Measurements from ENCODE around the gene TBL1X.
A peak's percentile ranks its signal among the peaks of the same experiment; 100 is the strongest.

TBL1X gene

DNA sequence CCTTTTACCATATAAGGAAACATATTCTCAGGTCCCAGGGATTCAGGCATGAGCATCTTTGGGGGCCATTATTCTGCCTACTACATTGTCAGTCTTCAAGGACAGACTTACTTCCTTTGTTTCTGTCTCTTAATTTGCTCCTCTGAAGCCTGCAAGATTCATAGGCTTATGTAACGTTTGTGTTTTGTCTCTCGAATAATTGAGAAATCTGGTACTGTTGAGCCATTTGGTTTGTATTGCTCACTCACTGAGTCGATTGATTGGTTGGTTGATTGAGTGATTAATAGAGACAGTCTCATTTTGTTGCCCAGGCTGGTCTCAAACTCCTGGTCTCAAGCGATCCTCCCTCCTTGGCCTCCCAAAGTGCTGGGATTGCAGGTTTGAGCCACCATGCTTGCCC, 23.7 kb downstream of the TBL1X start:
- in situ Hi-C loops (cut with MboI; ENCODE audit: low pct_unique_long_range_greater_than_20kb, low sequenced_read_pairs) = no loop called here
- no peak for DNase-seq

DNA sequence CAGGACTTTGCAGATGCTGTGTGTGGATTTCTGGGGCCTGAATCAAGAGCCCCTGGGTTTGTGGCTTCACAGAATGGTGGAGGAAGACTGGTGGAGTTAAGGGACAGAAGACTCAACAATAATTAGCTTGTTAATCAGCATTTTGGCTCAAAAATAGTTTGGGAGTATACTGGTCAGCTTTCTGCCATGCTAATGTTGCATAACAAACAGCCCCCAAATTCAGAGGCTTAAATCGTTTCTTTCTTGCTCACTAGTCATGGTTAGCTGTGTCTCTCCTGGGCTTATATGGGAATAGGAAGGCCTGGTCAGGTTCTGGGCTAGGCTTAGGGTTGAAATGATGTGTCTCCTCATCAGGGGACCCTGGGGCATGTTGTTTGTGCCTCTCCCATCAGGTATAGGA, 24.4 kb downstream of the TBL1X start:
- in situ Hi-C loops (cut with MboI; ENCODE audit: low pct_unique_long_range_greater_than_20kb, low sequenced_read_pairs) = no loop called here
- no peak for DNase-seq

DNA sequence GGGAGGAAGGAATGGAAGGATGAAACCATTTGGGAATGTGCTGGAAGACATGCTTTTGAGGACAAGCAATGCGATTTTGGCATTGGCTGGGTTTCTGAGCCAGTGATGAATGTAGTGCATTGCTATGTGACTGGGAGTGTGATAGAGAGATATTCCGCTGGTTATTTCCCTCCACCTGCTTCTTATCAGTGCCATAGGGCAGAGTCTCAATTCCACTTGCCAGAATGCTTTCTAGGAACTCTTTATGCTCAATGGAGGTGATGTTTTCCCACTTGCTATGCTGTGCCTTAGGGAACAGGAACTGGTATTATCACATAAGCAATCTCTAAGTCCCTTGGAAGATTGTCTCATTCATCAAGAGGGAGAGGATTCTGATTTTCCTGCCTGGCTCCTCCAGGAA, 28.0 kb downstream of the TBL1X start:
- in situ Hi-C loops (cut with MboI; ENCODE audit: low pct_unique_long_range_greater_than_20kb, low sequenced_read_pairs) = no loop called here
- no peak for DNase-seq

DNA sequence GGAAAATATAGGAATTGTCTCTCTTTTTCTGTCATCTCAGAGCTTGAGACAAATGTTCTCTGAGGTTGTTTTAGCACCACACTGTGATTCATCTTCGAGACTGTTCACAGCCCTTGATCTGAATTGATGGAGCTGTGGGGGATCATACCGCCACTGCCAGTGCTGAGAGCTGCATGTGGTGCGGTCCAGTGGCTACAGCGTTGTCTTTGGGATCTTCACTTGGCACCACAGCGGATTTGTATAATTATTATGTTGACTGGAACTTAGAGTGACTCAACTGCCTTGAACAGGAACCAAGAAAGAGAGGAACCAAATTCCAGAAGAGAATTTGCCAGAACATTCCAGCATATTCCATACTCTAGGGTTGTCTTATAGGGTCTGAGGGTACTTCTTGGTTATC, 29.1 kb downstream of the TBL1X start:
- in situ Hi-C loops (cut with MboI; ENCODE audit: low pct_unique_long_range_greater_than_20kb, low sequenced_read_pairs) = no loop called here
- no peak for DNase-seq

DNA sequence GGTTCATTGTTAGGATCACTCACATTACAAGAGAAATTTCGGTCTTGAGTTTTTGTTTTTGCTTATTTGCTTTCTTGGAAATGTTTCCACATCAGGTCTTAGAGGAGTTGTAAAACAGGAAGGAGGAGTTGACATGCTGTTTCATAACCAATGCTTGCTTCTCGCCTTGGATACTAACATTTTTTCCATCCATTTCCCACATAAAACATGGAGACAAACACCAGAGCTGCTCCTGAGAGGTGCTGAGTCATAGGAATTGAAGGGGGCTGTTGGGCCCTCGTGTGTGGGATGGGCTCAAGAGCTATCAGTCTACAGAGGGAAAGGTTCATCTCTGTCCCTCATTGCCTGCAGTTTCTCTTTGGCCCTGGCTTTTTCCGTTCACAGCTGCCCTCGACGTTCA, 29.9 kb downstream of the TBL1X start:
- DNase-seq = peak; percentile 20
- in situ Hi-C loops (cut with MboI; ENCODE audit: low pct_unique_long_range_greater_than_20kb, low sequenced_read_pairs) = no loop called here

DNA sequence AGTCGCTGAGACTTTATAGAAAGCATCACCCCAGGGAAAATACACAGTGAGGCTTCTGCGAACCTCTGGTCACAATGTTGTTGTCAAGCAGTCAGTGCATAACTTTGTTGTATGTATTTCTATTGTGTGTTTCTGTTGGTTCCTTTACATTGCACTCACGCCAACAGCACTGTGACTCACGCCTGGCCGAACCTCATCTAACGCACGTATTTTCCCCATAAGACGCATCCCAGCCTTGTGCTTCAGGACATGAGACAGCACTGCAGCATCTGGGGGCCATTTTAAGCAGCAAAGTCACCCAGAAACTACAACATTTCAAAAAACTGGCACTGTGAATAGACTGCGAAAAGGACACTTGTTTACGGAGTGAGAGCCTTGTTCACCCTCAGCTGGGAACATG, 30.6 kb downstream of the TBL1X start:
- in situ Hi-C loops (cut with MboI; ENCODE audit: low pct_unique_long_range_greater_than_20kb, low sequenced_read_pairs) = no loop called here
- DNase-seq = no peak

DNA sequence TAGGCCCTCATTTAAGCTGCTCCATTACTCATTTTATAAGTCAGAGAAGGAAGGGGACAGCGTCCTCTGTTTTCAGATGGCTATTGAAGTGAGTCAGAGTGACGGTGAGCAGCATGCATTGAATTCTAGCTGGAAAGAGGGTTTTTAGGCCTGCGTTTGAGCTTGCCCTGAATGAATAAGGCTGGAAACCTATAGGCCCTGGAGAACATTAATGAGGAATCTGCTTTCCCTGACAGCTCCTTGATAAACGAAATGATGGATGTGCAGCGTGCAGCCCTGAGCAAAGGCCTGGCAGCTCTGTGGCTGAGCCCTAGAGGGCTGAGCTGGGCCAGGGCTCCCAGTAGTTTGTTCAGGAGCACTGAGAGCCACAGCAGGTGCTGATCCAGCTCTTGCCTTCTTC, 33.4 kb downstream of the TBL1X start:
- in situ Hi-C loops (cut with MboI; ENCODE audit: low pct_unique_long_range_greater_than_20kb, low sequenced_read_pairs) = no loop called here
- DNase-seq = no peak

DNA sequence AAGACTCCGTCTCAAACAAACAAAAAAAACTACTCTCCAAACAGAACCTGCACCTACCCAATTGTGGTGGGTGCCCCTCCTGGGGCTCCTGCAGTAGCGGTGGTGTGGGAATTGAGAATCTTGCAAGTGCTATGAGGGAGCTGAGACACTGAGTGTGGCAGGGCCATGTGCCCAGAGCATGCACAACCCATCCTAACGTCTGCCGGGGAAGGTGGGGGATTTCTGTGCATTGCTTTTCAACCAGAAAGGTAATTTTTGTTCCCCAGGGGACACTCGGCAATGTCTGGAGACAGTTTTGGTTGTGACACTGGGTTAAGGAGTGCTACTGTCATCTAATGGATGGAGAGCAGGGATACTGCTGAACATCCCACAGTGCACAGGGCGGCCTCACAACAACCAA, 35.7 kb downstream of the TBL1X start:
- in situ Hi-C loops (cut with MboI; ENCODE audit: low pct_unique_long_range_greater_than_20kb, low sequenced_read_pairs) = no loop called here
- DNase-seq = no peak

DNA sequence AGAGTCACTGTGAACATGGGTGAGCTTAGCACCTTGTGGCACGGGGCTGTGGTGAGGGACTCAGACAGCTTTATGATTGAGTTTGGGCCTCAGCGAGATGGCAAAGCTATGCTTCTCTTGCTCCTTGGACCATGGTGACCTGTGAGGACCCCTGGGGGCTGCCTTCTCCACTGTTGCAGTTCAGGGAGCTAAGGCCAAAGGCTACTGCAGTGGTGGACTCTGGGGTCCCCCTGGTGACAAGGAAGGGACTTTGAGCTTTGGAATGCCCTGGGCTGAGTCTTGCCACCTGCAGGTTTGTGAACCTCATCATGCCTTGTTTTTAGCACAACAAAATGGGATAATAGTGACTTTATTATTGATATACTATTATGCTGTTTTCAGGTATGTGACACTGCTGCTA, 36.5 kb downstream of the TBL1X start:
- DNase-seq = no peak
- in situ Hi-C loops (cut with MboI; ENCODE audit: low pct_unique_long_range_greater_than_20kb, low sequenced_read_pairs) = no loop called here

DNA sequence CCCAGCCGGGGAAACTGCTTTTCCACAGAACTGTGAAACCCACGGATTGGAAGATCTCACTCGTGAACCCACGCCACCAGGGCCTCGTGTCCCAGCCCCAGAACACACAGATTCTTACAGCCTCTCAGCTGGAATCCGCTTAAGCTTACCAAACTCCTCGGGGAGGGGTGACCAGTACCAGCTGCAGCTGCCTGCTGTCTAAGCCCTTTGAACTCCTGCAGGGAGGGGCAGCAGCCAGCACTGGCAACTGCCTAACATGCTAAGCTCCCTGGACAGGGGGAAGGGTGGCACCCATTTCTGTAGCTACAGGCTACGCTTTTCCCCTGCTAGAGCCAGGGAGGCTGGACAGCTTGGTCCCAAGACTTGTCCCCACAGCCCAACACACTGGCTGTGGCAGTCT, 38.4 kb downstream of the TBL1X start:
- in situ Hi-C loops (cut with MboI; ENCODE audit: low pct_unique_long_range_greater_than_20kb, low sequenced_read_pairs) = no loop called here
- no peak for DNase-seq

DNA sequence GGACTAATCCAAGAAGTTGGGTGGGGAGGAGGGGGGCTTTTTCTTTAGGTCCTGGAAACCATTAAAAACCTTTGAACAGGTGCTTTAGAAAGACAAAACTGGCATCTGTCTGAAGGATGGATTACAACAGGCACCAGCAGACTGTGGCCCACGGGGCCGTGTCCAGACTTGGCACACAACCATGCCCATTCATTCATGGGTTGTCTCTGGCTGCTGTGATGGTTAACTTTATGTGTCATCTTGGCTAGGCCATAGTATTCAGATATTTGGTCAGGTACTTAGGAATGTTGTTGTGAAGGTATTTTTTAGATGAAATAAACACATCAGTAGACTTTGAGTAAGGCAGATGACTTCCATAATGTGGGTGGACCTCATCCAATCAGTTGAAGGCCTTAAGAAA, 45.5 kb downstream of the TBL1X start:
- in situ Hi-C loops (cut with MboI; ENCODE audit: low pct_unique_long_range_greater_than_20kb, low sequenced_read_pairs) = no loop called here

DNA sequence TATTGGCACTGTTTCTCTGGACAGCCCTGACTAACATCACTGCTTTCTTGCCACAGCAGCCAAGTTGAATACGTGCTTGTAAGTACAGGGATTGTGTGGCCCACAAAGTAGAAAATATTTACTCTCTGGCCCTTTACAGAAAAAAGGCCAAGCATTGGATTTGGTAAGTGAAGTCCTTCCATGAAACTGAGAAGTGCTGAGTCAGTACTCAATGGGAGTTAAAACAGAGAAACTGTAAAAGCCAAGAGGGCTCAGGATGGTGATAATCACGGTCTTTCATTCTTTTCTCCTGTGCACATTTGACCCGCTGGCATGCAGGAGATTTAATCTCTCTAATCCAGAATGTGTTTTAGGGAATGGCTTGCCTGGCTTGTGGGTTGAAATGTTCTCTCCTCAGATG, 46.1 kb downstream of the TBL1X start:
- DNase-seq = no peak
- in situ Hi-C loops (cut with MboI; ENCODE audit: low pct_unique_long_range_greater_than_20kb, low sequenced_read_pairs) = no loop called here

More for the DNA sequence above, 45.5 kb downstream of the TBL1X start:
- DNase-seq = no peak

DNA sequence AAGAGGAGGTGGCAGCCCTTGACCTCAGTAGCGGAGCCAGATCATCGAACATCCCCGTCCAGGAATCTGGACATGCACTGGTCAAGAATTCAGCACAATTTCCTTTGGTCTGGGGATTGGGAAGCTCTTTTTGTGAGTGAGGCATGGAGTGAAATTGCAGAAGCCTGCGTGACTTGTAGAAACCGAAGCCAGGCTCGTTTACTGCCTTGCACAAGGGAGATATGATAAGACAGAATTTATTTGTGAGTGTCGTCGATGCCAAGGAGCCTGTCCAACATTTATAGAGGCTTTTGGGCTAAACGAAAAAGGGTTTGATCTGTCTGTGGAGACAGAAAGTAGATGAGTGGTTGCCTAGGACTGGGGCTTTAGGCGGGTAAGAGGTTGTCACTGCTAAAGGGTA, 50.6 kb downstream of the TBL1X start:
- in situ Hi-C loops (cut with MboI; ENCODE audit: low pct_unique_long_range_greater_than_20kb, low sequenced_read_pairs) = no loop called here
- no peak for DNase-seq

DNA sequence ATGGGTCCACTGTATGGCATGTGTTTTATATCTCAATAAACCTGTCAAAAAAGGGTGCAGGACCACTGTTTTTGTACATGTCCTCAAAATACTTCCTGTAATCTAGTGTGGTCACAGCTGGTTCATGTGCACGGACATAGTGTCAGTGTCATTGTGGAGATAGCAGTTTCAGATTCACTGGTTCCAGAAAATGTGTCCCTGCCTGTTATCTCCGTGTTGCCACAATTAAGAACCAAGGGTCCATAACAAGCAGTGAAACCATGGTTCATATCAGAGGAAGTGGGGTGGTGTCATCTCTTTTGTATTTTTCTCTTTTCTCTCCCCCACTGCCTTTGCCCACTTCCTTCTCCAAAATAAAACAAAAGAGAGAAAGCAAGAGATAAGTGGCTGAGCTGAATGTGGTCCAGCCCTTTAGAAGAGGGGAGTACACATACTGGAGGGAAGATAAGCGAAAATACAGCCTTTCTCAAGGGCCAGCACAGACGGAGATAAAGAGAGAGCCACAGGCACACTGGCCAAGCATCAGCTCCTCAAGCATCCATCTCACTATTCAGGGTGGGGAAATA, 51.2 kb downstream of the TBL1X start:
- in situ Hi-C loops (cut with MboI; ENCODE audit: low pct_unique_long_range_greater_than_20kb, low sequenced_read_pairs) = no loop called here
- DNase-seq = peak; percentile 99

DNA sequence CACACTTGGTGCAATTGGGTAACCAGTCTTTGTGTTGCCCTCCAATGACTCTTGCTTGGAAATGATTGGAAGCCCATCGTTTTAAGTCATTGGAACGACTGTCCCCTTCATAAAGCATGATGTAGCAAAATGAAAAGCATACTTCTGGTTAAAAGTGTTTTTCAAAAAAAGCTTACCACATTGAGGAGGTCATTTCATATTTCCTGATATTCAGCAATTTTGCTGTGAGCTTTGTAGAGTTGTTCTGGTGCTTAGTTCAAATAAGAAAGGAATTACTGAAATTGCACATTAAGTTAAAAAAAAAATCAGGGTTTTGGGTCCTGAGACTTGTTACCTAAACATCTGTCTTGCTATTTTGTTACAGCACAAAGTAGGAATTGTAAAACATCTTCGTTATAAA, 51.8 kb downstream of the TBL1X start:
- no peak for DNase-seq
- in situ Hi-C loops (cut with MboI; ENCODE audit: low pct_unique_long_range_greater_than_20kb, low sequenced_read_pairs) = no loop called here

DNA sequence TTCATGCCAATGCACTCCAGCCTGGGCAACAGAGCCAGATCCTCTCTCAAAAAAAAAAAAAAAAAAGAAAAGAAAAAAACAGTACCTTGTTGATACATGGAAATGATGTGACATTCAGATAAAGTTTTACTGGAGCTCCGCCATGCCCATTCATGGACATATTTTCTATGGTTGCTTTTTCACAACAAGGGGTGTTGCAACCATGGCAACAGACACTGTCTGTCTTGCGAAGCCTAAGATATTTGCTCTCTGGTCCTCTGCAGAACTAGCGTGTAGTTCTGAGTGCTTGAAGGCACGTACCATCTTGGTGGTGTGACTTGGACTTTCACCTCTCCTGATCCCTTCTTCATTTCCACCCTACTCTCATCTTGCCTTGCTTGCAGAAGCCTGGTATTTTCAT, 53.2 kb downstream of the TBL1X start:
- no peak for DNase-seq
- in situ Hi-C loops (cut with MboI; ENCODE audit: low pct_unique_long_range_greater_than_20kb, low sequenced_read_pairs) = no loop called here

DNA sequence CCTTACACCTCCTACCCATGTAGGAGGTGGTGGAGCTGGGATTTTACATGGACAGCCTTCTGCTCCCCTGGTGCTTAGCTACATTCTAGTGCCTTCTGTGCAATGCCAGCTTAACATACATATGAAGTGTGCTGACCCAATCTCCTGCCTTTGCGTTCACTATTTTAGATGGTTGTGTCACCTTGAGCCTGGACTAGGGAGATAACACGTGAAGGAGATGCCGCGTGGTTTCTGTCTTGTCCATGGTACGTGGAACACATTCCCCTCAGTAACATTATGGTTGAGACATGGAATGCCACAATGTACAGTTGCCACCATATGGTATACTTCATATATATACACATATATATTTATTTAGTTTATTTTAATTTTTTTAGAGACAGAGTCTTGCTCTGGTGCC, 54.0 kb downstream of the TBL1X start:
- in situ Hi-C loops (cut with MboI; ENCODE audit: low pct_unique_long_range_greater_than_20kb, low sequenced_read_pairs) = no loop called here
- DNase-seq = no peak

DNA sequence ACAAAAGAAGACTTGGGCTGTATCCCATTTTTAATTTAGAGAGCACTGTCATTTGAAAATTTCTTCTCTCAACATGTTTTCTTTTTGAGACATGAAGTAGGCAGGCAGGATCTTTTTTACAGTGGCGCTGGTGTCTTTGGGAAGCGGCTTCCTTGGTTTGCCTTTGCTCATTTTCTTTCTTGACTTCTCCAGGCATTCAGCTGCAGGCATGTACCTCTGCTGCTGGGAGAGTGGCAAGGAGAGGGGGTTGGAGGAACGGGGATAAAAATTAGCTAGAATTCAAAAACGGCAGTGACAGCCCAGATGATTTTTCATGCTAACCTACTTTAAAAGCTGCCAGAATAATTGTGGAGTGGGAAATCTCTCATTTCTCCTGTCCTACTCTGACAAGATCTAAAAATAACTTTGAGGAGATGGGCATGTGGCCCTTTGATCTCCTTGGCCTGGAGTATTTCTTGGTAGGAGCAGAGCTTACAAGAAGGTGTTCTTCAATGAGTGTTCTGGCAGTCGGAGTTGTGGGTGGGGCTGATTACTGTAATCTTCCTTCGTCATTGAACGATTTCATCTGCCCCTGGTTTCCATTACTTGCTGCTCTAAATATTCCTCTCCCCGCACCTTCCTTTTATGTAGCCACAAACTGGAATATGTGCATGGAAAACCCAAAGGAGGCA, 54.8 kb downstream of the TBL1X start:
- in situ Hi-C loops (cut with MboI; ENCODE audit: low pct_unique_long_range_greater_than_20kb, low sequenced_read_pairs) = no loop called here
- no peak for DNase-seq

DNA sequence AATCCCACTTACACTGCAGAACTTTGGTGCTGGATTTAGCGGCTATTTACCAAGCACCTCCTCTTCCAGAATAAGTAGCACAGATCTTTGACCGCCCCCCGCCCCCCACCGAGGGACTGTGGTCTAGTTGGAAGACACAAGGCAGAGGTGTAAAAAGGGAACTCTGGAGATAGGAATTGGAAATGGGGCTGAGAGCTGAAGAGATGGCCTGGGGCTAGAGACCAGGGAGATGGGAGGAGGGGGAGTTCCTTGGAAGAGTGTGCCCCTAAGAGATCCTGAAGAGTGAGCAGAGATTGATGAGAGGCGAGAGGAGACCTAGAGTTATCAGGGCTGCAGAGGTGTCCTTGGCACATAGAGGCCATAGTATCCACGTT, 55.3 kb downstream of the TBL1X start:
- no peak for DNase-seq
- in situ Hi-C loops (cut with MboI; ENCODE audit: low pct_unique_long_range_greater_than_20kb, low sequenced_read_pairs) = no loop called here

DNA sequence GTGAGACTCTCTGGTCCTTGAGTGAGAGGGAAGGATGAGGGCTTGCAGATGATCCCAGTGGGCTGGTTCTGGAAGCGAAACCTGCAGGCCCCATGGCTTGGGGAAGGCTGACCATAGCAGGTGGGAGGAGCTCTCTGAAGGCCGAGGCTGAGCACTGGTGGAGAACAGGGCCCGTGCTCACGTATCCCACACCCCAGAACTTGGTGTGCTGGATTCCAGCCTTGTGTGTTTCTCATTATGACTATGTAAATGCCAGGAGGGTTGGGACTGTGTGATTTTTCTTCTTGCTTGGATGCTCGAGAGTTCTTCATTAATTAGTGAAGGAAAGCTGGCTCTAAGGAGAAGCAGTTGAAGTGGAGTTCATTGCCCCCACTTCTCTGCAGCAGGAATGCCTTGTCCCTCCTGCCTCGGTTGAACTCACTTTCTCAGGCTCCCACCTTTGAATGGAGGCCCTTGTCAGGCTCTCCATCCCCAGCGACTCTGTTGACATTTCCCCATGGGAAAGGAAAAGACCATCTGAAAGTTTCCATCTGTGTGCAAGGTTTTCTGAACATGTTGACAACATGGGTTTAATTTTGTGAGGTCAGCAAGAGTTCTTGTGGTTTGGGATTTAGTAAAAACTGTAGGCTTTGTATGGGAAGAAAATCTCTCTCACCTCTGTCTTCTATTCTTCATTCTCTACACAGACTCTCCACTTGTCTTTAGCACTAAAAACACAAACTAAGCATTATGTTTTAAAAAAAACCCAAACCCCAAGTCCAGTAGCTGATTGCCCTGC, 57.7 kb downstream of the TBL1X start:
- in situ Hi-C loops (cut with MboI; ENCODE audit: low pct_unique_long_range_greater_than_20kb, low sequenced_read_pairs) = no loop called here

More for the DNA sequence above, 57.7 kb downstream of the TBL1X start:
- DNase-seq = no peak

All from KBM-7 (cell line).